AG09319 (cell line): ENCODE measurements around the gene ARHGEF25.

Experiments
- DNase-seq: peaks from one replicate; pipeline ENCODE4 v3.0.0-alpha.2; 2010; ENCODE audit warnings: low read depth; ENCODE audit errors: extremely low read depth
- TF ChIP-seq, protein P1 (sequence below): IDR thresholded peaks from 2 replicates; pipeline ENCODE4 v1.5.1; 2011; ENCODE audit warnings: low read depth, mild to moderate bottlenecking, inconsistent platforms, low read length, moderate library complexity

ARHGEF25 gene

DNA sequence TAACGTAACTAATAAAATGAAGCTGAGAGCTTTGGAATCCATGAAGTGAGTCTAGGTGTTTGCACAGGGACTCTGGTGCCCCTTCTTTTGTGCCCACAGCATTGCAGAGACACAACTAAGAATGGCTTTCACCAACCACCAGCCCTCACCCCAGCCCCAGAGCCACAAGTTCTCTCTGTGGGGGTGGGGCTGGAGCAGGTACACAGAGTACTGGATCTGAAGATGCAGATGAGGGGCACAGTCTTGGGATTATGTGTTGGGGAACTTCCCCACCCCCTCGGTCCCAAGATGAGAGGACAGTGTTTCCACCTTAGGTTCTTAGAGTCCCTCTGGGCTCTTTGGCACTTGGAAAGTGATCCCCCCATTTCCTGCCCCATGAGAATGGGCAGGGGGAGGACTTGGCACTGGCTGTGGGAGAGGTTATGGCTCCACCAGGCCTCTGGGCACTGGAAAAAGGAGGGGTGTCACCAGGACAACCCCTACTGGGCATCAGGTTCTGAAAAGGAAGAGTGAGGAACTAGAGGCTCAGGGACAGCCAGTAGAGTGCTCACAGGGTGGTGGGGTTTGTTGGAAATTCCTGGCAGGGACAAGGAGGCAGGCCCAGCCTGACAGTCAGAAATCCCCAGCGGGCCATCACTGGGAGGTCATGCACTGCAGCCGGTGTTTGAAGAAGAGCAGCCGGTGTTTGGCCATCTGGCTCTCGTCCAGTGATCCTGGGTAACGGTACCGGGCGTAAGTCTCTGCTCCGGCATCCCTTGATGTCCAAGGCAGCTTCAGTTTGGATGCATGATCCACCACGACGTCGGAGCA is 15.1 kb downstream of the ARHGEF25 start:
- no peak for DNase-seq
- TF ChIP-seq, protein P1, sequence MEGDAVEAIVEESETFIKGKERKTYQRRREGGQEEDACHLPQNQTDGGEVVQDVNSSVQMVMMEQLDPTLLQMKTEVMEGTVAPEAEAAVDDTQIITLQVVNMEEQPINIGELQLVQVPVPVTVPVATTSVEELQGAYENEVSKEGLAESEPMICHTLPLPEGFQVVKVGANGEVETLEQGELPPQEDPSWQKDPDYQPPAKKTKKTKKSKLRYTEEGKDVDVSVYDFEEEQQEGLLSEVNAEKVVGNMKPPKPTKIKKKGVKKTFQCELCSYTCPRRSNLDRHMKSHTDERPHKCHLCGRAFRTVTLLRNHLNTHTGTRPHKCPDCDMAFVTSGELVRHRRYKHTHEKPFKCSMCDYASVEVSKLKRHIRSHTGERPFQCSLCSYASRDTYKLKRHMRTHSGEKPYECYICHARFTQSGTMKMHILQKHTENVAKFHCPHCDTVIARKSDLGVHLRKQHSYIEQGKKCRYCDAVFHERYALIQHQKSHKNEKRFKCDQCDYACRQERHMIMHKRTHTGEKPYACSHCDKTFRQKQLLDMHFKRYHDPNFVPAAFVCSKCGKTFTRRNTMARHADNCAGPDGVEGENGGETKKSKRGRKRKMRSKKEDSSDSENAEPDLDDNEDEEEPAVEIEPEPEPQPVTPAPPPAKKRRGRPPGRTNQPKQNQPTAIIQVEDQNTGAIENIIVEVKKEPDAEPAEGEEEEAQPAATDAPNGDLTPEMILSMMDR, result no peak

DNA sequence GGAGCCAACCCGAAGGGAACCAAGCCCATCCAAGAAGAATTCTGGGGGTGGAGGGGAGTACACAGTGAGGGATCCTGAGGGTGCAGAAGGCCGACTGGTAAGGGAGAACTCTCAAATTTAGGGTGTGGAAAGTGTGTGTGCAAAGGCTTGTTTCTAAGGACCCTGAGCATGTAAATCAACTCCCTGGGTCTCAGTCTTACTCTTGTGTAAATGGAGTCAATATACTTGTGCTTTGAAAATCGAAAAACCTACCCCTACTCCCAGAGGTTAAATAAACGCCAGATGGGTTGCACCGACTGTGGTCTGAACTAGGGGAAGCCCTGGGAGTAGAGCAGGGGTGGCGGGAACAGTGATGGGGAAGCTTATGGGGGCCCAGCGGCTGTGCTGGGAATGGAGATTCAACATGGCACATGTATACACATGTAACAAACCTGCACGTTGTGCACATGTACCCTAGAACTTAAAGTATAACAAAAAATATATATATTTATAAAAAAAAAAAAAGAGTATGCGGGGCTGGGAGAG is 15.7 kb downstream of the ARHGEF25 start:
- TF ChIP-seq, protein P1, result no peak
- DNase-seq, result no peak

DNA sequence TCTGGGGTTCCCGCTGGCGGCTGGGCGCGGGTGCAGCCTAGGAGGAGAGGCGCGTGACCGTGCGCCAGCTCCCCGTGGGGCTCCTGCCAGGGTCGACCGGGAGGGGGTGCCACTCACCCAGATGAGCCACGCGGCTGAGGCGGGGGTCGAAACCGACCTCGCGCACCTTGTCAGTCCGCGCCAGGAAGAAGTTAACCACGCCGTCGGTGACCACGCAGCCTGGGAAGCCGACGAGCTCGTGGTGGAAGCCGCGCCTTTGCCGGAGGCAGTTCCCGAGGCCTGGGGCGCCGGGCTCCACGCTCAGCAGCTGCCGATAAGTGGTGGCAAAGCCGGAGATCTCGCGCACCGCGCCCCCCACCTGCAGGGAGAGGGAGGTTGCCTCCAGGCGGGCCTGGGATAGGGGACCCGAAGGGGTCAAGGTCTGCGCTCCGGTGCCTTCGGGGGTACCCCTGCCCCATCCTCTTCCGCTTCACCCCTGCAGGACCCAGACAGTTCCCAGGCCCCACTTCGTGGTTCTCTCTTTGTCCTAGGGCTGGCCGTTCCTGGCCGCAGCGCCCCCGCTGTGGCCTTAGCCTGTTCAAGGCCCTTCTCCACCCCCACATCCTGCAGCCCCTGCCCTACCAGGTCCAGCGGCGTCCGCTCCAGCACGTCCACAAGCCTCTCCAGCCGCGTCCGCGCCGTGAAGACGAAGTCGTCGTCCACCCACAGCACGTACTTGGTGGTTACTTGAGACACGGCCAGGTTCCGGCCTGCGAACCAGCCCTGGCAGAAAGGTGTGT is 16.5 kb downstream of the ARHGEF25 start:
- DNase-seq, result no peak
- TF ChIP-seq, protein P1, result no peak

DNA sequence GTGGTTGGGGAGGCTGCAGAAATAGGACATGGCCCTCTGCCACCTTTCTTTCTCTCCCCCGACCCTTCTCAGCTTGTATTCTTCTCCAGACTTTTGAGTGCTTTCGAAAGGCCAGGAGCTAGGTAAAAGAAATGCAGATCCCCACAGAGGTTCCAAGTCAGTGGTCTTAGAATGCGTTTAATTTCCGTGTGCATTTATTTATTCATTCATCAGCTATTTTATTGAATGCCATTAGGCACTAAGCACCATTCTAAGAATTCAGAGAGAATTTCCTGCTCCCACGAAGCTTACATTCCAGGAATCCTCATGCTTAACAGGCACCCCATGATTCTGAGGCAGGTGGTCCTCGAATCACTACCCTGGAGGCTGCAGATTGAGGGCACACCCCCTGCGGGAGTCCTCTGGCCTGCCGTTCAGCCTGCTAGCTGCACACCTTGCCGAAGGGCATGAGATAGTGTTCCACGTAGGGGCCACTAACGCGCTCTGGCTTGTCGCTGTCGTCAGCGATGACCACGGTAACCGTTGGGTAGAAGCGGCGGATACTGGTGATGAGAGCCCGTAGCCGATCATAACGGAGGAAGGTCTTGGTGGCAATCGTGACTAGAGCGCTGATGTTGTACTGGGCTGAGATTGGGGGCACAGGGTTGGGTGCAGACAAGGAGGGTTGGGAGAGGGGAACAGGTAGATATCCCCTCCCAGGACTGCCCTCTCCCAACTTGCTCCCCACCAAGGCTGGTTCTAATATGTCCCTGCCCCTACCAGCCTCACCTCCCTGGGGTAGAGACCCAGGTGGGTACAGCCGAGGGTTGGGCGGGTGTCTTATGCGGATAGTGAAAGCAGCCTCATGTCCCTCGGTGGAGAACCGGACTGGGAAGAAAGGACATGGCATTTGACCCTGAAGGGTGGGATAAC is 17.3 kb downstream of the ARHGEF25 start:
- TF ChIP-seq, protein P1, result no peak
- DNase-seq, result no peak

DNA sequence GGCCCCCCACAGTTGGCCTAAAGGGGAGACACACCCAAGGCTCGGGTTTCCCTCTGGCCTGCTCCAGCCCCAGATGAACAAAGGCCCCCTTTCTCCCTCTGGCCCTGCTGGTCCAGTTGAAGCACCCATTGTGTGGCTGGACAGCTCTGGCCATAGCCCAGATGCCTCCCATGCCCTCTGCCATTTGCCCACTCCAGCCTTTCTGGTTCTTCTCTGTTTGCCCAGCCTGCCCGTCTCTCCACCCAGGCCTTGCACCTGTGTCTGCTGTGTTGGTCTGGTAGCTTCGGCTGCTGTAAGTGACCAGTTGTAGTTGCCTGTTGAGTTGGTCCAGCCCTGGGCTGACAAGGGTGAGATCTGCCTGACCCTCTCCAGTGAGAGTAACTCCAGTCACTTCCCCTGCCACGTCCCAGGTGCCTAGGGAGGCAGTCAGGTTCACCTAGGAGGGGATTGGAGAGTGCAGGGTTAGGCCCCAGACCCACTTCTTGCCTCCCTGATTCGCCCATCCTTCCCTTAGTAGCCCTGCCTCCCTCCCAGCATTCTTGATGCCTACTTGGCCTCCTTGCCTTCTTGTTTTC is 18.7 kb downstream of the ARHGEF25 start:
- no peak for DNase-seq
- TF ChIP-seq, protein P1, result no peak

DNA sequence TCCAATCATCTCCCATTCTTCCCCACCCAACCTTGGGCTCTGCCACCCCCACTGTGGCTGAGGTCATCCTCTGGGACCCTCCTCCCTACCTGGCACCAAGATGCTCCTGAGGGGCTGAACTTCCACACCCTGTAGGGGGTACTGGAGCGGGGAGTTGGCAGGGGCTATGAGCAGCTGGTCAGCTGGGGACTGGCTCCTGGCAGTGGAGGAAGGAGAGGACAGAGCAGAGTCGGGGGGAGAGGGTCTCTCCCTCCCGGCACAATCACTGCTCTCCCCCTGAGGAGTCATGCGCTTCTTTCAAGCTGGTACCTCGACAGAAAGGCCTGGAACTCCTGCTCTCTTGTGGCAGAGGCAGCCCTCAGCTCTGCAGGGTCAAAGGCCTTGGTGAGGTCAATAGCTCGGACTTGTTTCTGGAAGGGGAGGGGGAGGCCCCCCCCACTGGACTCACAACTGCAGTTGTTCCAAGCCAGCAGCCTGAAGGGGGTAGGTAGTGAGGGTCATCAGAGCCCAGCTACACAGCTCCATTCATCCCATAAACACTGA is 19.7 kb downstream of the ARHGEF25 start:
- TF ChIP-seq, protein P1, result no peak
- DNase-seq, result no peak
